Right ventricle myocardium superior (tissue), 1 donor: ENCODE data around the gene RALGPS2. TPM values are rescaled to one million over a fixed set of nuclear protein-coding genes. Genes with fewer than 3 reads are reported as not detected.

ENCODE experiments used
- ATAC-seq: fragments of 200-7000 bp; cut with Tn5 transposase; one replicate; pipeline ENCODE4 v1.9.1; 2020; ENCODE audit warnings: mild to moderate bottlenecking; ENCODE audit not compliant: poor library complexity
- DNase-seq: peaks from one replicate; pipeline ENCODE4 v3.0.0-alpha.2; 2020
- intact Hi-C: fragments of 100-400 bp; cut with DNase I; formaldehyde crosslinking; loops from one replicate; pipeline ENCODE4 v1.11.2; 2022
- total RNA-seq: library from RNA; stranded (reverse); fragmentation: NEBNext Ultra II Directional; extraction: Animal tissue kit (Norgen Biotek cat#: 25700); gene quantifications from one replicate; pipeline ENCODE4 v1.2.1, GENCODE V29; 2021
- donor health status: DM: no; HTN: yes; CAD: no; lungs with severe emphysema.

RALGPS2 gene
- total RNA-seq, 1 donor from 2014 or later, result 13.8 TPM

- DNase-seq (no peak), ATAC-seq (no peak)
- intact Hi-C loops, result no loop called here
These were observed 152.9 kb downstream of the RALGPS2 start for GRCh38 chr1:178877896-178878295.

GRCh38 chr1:178881950-178882349 lies 156.9 kb downstream of the RALGPS2 start:
- no peak for DNase-seq
- intact Hi-C loops, result no loop called here
- no peak for ATAC-seq

GRCh38 chr1:178885869-178886268 lies 160.8 kb downstream of the RALGPS2 start:
- intact Hi-C loops, result no loop called here
- DNase-seq (no peak), ATAC-seq (no peak)

DNA sequence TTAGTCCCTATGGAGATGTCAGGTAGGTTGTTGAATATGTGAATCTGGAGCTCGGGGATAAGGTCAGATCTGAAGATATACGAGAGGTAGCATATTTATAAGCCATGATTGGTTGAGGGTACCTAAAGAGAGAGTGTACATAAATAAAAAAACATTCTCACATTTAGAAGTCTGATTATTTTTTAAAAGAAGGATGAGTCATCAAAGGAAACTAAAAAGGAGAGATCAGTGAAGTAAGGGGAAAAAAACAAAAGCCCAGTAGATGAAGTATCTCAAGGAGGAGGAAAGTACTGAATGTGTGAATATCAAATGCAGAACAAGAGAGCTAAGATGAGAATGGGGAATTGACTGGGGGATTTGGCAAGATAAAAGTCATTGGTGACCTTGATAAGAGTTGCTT lies 161.5 kb downstream of the RALGPS2 start:
- DNase-seq (no peak), ATAC-seq (no peak)
- intact Hi-C loops, result no loop called here

DNA sequence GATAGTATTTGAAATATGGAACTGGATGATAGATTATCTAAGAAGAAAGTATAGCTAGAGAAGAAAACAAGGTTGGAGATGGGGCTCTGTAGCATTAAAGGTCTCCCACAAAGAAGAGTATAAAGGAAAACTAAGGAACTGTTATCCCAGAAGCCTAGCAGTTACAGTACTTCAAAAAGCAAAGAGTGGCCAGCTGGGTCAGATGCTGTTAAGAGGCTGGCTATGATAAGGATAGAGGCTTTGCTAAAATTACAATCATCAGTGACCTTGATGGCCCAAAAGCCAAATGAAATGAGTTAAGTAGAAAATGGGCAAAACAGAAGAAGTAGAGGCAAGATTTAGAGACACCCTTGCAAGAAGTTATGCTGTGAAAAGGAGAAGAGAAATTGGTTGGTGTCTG lies 170.9 kb downstream of the RALGPS2 start:
- intact Hi-C loops, result no loop called here
- peak; percentile 68 for ATAC-seq
- no peak for DNase-seq

DNA sequence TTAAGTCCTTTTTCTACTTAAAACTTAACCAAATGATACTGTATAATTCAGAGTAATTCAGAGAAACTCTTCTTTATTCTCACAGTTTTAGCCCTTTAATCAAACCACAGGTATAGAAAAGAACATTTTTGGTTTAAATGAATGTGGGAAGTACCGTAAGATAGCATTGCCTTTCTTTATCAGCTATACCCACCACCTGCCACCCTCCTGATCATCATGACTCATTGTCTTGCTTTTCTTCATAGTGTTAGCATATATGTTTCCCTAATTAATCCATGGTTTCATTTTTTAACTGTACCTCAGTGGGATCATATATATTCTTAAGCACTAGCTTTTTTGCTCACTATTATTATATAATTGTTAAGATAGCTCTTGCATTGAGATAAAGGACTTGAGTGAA lies 173.4 kb downstream of the RALGPS2 start:
- ATAC-seq, result no peak
- no peak for DNase-seq
- intact Hi-C loops, result no loop called here

DNA sequence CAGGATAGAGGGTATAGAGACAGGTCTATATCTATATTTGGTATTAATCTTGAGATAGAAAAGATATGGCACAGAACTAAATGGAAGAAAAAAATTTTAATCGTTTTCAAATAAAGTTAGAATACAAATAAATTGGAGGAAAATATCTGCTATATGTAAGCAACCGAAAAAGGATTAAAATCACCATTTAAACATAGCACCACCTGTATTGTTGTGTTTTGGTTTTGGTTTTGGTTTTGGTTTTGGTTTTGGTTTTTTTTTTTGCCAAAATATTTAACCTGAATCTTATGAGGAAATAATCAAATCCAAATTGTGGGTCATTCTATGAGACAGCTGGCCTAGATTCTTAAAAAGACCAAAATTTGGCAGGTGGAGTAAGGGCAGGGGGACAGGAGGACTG lies 174.4 kb downstream of the RALGPS2 start:
- ATAC-seq (no peak), DNase-seq (no peak)
- intact Hi-C loops, result no loop called here

DNA sequence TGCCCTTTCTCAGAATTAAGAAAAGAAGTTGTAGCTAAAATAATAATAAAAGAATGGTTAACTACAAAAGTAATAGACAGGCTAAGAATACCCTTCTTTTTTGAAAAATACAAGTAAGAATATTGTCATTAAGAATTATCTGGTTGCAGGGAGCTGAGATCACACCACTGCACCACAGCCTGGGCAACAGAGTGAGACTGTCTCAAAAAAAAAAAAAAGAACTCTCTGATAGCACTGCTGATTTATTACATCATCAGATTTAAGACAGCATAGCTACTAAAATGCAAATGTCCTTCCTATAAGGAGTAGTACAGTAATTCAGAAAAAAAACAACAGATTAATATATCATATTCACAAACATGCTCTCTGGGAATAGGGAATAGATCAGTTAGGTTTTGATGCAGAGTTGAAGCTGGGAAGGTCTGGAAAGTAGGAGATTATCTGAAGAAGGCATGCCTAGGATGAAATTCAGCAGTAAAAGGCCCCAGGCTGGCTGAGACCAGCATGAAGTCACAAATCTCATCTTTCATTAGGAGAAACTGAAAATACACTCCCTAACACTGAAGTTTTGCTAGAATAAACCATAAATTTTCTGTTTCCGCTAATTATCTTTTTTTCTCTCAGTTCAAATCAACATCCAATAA lies 176.6 kb downstream of the RALGPS2 start:
- ATAC-seq (no peak), DNase-seq (no peak)
- intact Hi-C loops, result no loop called here

DNA sequence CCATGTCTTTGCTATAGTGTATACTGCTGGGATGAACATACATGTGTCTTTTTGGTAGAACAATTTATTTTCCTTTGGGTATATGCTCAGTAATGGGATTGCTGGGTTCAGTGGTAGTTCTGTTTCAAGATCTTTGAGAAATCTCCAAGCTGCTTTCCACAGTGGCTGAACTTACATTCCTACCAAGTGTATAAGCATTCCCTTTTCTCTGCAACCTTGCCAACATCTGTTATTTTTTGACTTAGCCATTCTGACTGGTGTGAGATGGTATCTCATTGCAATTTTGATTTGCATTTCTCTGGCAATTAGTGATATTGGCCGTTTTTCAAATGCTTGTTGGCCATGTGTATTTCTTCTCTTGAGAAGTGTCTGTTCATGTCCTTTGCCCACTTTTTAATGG lies 183.3 kb downstream of the RALGPS2 start:
- no peak for DNase-seq
- ATAC-seq, result no peak
- intact Hi-C loops, result no loop called here

DNA sequence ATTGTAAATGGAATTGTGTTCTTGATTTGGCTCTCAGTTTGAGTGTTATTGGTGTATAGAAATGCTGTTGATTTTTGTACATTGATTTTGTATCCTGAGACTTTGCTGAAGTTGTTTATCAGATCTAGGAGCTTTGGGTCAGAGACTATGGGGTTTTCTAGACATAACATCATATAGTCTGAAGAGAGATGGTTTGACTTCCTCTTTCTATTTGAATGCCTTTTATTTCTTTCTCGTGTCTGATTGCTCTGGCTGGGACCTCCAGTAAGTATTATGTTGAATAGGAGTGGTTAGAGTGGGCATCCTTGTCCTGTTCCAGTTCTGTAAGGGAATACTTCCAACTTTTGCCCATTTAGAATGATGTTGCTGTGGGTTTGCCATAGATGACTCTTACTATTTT lies 185.0 kb downstream of the RALGPS2 start:
- DNase-seq (no peak), ATAC-seq (no peak)
- intact Hi-C loops, result no loop called here

- intact Hi-C loops, result no loop called here
These were observed 187.6 kb downstream of the RALGPS2 start for GRCh38 chr1:178912597-178912996.

DNA sequence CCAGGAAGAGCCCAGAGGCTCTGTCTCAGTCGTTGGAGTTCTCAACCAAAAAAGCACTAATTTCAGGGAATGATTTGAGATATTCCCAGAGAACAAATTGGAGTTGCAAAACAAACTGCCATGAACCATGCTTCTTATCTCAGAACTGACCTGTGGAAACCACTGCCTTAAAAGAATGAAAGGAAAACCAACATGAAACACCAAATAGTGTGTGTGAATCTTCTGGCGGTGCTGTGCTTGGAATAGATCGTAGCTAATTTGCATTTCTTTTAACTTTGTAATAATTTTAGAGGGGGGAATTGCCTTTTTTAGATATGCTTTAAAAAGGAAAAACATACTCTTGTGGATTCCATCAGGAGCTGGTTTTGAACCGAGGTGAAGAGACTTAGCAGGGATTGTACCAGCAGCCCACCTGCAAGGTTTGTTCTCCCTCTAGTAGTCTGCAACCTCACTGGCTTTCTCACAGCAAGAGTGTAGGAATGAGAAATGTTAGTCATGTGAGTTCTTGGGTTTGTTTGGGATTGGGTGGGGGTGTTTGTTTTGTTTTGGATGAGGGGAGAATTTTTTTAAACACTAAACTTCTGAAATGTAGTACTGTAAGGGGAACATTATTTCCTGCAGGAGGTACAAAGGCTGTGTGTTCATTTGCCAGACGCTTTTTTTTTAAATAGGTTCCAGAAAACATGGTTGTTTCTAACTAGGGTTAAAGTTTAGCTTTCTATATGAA lies 191.6 kb downstream of the RALGPS2 start:
- DNase-seq, result no peak
- intact Hi-C loops, result no loop called here
- no peak for ATAC-seq

More at GRCh38 chr1:178912597-178912996, 187.6 kb downstream of the RALGPS2 start:
- ATAC-seq, result no peak
- DNase-seq, result no peak

GRCh38 chr1:178918308-178918707 lies 193.3 kb downstream of the RALGPS2 start:
- intact Hi-C loops, result no loop called here
- DNase-seq (no peak), ATAC-seq (no peak)

DNA sequence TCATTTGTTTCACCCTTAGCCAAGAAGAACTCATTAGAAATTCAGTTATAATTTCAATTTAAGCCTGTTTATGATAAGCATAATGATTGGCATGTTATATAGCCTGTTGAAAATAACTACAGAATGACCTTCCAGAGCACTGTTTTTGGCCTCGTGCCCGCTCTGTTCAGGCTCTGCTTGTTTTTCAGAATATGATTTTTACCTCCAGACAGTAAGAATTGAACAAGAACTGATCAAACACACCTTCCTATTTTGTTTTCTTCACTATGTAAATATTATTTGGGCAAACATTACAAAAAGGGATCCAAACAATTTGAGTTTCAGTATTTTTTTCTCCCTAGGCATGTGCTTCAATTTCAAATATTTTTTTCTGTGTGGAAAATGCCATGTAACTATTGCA lies 193.9 kb downstream of the RALGPS2 start:
- DNase-seq, result peak; percentile 66
- intact Hi-C loops, result no loop called here
- no peak for ATAC-seq

GRCh38 chr1:178919581-178919980 lies 194.5 kb downstream of the RALGPS2 start:
- intact Hi-C loops, result no loop called here
- no peak for DNase-seq
- ATAC-seq, result no peak

- intact Hi-C loops, result no loop called here
- DNase-seq (no peak), ATAC-seq (no peak)
These were observed 196.5 kb downstream of the RALGPS2 start for GRCh38 chr1:178921499-178921898.

GRCh38 chr1:178923512-178923911 lies 198.5 kb downstream of the RALGPS2 start:
- DNase-seq (no peak), ATAC-seq (no peak)
- intact Hi-C loops, result no loop called here

GRCh38 chr1:178926046-178926445 lies 201.0 kb downstream of the RALGPS2 start:
- intact Hi-C loops, result no loop called here
- ATAC-seq (no peak), DNase-seq (no peak)

DNA sequence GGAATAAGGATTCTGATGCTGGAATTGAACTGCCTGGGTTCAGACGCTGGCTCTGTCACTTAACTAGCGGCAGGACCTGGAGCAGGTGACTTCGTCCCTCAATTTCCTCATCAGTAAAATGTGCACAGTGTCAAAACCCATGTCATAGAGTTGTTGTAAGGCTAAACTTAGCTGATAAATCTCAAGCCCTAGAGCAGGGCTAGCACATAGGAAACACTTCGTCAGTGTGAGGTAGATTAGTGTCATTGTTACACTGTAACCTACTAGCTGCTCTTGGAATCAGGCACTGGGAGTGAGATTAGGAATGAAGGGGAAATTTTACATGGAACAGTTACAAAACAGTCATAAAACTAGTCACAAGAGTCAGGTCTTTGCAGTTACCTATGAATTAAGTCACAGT lies 202.0 kb downstream of the RALGPS2 start:
- intact Hi-C loops, result no loop called here
- ATAC-seq, result peak; percentile 36
- DNase-seq, result no peak

DNA sequence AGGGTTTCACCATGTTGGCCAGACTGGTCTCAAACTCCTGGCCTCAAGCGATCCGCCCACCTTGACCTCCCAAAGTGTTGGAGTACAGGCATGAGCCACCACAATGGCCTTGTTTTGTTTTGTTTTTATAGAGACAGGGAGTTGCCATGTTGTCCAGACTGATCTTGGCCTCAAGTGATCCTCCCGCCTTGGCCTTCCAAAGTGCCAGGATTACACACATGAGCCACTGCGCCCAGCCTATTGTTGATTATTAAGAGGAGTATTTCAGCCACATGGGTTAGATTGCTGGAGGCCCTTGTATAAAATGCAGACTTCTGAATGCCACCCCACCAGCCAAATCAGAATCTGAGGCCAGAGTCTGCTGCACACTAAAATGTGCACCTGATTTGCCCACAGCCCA lies 203.0 kb downstream of the RALGPS2 start:
- intact Hi-C loops, result no loop called here
- DNase-seq (no peak), ATAC-seq (no peak)

- intact Hi-C loops, result no loop called here
These were observed 203.9 kb downstream of the RALGPS2 start for GRCh38 chr1:178928976-178929375.

More at GRCh38 chr1:178928976-178929375, 203.9 kb downstream of the RALGPS2 start:
- DNase-seq (no peak), ATAC-seq (no peak)
